ENCODE results near the gene TMED7.

Gene TMED7

GRCh38 chr5:115579216-115579615 lies 46.6 kb downstream of the TMED7 start:
- DNase-seq, result no peak

DNA sequence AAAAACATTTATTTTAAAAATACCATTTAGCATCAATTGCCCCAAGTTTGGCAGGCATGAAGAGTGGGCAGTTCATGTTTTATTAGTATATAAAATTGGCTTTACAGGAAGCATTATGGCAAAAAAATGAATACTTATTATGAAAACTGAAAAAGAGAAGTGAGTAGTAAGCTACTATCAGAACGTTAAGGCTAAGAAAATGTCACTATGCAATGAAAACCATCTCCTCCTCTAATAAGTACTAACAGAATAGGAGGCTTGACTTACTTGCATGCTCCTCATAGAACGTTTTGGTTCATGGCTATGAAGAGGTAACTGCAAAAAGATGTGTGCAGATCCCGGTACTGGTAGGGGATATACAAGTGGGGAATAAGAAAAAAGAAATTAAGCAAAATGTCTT lies 47.2 kb downstream of the TMED7 start:
- DNase-seq, result no peak

- no peak for DNase-seq
Observed at GRCh38 chr5:115577741-115578140, 48.1 kb downstream of the TMED7 start.

GRCh38 chr5:115577329-115577728 lies 48.5 kb downstream of the TMED7 start:
- no peak for DNase-seq

DNA sequence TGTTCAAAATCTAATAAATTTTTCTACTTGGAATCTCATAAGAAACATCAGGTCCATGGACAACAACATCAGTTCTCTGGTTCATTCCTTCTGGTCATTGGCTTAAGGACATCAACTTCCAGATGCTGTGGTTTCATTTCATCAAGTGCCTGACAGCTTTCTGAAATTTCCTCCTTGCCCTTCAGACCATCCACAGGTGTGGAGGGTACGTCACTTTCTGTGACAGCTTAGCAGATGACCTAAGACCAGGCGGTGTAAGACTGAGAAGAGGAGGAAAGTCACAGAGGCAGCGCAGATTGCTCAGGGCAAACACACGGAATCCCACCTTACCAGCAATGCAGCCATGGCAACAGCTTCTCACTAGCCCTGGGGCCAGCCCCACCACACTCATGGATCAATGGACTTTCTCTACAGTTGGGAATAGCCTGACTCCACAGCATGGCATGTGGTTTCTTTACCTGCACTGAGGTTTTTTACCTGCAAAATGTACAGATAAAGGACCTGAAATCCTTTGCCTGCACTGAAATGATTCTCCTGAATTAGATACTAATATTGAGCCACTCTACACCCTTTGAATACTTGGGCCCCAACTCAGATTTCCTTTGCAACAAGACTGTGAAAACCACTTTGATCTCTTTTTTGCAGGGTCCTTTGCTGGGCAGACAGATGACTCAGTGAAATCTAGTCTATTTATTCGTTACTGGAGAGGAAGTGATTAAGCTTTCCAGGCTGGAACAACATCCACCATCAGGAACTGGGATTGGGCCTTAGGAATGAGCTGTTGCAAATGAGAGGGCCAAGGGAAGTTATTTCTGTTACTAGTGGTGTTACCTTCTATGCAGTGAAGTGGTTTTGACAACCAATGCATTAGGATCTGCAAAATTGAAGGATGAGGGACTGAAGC lies 50.4 kb downstream of the TMED7 start:
- no peak for DNase-seq

DNA sequence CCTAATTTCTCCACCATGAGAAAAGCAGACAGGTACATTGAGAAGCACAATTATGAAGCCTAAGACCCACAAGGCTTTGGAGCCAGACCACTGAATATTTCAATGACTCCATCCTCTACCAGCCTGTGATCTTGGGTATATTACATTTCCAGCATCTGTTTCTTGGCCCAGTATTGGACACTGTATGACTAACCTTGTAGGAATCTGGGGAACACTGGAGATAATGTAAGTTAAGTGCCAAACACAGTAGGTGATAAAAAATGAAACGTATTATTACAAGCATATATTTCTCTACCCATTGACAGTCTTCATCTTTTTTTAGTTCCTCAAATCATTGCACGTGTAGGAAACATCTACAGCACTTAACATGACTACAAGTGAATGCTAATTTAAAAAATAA lies 52.7 kb downstream of the TMED7 start:
- DNase-seq, result no peak

GRCh38 chr5:115571441-115571878 lies 54.4 kb downstream of the TMED7 start:
- no peak for DNase-seq

- DNase-seq, result no peak
Observed at GRCh38 chr5:115568668-115569067, 57.2 kb downstream of the TMED7 start.

DNA sequence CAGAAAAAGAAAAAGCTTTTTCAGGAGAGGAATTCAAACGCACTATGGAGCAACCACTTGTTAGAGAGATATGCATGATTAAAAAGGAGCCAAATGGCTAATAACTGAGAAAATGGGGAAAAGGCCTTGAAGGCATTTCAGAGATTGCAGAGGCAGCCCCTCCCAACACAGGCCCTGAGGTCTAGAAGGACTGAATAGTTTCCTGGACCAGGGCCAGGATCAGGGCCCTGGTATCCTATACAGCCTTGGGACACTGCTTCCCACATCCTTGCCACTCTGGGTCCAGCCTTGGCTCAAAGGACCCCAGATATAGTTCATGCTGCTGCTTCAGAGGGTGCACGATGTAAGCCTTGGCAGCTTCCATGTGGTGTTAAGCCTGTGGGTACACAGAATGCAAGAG lies 60.6 kb downstream of the TMED7 start:
- no peak for DNase-seq

All from activated gamma-delta T cell treated with Interleukin-2 at 50 U/mL for 16 hours (primary cell).